ENCODE measurements around the gene PIGK.

GRCh38 chr1:77143529-77144121, 75.6 kb downstream of the PIGK start:
- TF ChIP-seq CTCF (IDR thresholded peaks at IDR 0.05) (peak; percentile 65), ZFX (IDR thresholded peaks at IDR 0.05; ENCODE audit: borderline replicate concordance) (no peak)

Data from 22Rv1 (cell line).